Kidney epithelial cell (primary cell): Measurements from ENCODE around the gene ATP5F1D. TPM values are rescaled to one million over a fixed set of nuclear protein-coding genes. Genes with fewer than 3 reads are reported as not detected.

Source experiments
- DNase-seq: peaks from one replicate; pipeline ENCODE4 v3.0.0-alpha.2; 2010; ENCODE audit warnings: low read depth
- H3K27me3 ChIP-seq: 2 replicates; pipeline ENCODE4 v1.6.0; 2011; ENCODE audit warnings: low read length; ENCODE audit not compliant: control insufficient read depth, insufficient read depth
- H3K36me3 ChIP-seq: 2 replicates; pipeline ENCODE4 v1.5.1; 2011; ENCODE audit warnings: low read length; ENCODE audit not compliant: control insufficient read depth, insufficient read depth
- H3K4me3 ChIP-seq: 2 replicates; pipeline ENCODE4 v1.5.1; 2011; ENCODE audit warnings: low read depth, mild to moderate bottlenecking, control low read depth, low read length
- total RNA-seq: library from RNA; depleted of rRNA; stranded (reverse); fragments of >200 nt; gene quantifications from 2 replicates; pipeline ENCODE4 v1.2.3, GENCODE V29; 2015
- TF ChIP-seq, protein P1 (sequence below): IDR thresholded peaks from 2 replicates; pipeline ENCODE4 v1.5.1; 2011; ENCODE audit warnings: mild to moderate bottlenecking, moderate library complexity, low read length, control low read depth, inconsistent platforms; ENCODE audit not compliant: insufficient read depth, poor library complexity, severe bottlenecking

Gene ATP5F1D
- total RNA-seq, 1 donor from 2014 or later: 55.3 TPM

DNA sequence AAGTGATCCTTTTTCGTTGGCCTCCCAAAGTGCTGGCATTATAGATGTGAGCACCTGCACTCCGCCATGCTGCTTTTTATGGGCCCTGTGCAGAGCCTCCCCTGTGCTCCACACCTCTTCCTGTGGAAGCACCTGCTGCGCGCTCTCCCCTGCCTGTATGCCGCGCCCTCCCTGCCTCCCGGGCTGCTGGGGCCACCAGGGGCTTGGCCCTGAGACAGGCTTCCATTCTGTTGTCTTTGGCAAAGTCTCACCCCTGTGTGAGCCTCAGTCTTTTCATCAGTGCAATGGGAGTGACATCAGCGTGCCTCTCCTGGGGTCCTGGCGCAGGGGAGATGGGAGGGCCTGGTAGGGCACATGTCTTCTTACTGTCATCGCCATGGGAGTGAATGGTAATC is 35.1 kb downstream of the ATP5F1D start:
- no peak for DNase-seq
- H3K27me3 ChIP-seq: no peaks in the 10 kb centered on the region
- peaks cover 7% of the 10 kb centered on the region for H3K36me3 ChIP-seq
- TF ChIP-seq, protein P1, sequence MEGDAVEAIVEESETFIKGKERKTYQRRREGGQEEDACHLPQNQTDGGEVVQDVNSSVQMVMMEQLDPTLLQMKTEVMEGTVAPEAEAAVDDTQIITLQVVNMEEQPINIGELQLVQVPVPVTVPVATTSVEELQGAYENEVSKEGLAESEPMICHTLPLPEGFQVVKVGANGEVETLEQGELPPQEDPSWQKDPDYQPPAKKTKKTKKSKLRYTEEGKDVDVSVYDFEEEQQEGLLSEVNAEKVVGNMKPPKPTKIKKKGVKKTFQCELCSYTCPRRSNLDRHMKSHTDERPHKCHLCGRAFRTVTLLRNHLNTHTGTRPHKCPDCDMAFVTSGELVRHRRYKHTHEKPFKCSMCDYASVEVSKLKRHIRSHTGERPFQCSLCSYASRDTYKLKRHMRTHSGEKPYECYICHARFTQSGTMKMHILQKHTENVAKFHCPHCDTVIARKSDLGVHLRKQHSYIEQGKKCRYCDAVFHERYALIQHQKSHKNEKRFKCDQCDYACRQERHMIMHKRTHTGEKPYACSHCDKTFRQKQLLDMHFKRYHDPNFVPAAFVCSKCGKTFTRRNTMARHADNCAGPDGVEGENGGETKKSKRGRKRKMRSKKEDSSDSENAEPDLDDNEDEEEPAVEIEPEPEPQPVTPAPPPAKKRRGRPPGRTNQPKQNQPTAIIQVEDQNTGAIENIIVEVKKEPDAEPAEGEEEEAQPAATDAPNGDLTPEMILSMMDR: no peak
- no peak overlapping the region for H3K4me3 ChIP-seq

DNA sequence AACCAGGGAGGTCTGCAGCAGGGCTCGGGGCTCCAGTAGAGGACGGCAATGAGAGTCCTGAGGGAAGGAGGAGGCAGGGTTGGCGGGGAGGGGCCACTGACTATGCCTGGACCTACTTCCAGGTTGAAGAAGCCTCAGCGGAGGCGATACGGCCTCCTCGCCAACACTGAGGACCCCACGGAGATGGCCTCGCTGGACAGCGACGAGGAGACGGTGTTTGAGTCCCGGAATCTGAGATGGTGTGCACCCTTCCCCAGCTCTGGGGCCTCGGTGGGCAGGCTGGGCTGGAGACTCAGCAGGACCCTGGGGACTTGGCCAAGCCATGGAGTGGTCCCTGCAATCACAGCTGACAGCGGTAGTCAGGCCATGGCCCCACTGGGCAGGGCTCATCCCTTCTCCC is 35.5 kb downstream of the ATP5F1D start:
- DNase-seq: no peak
- H3K36me3 ChIP-seq: peaks cover 5% of the 10 kb centered on the region
- TF ChIP-seq, protein P1: no peak
- H3K27me3 ChIP-seq: no peaks in the 10 kb centered on the region
- H3K4me3 ChIP-seq: no peak overlapping the region

- peaks cover 3% of the 10 kb centered on the region for H3K36me3 ChIP-seq
- peaks cover 4% of the 10 kb centered on the region for H3K27me3 ChIP-seq
- no peak overlapping the region for H3K4me3 ChIP-seq
- no peak for DNase-seq
- TF ChIP-seq, protein P1: no peak
These were observed 36.5 kb downstream of the ATP5F1D start for GRCh38 chr19:1278074-1278473.

GRCh38 chr19:1278713-1279660 is 37.4 kb downstream of the ATP5F1D start:
- TF ChIP-seq, protein P1: no peak
- Histone ChIP-seq H3K4me3 (no peak overlapping the region), H3K27me3 (peaks cover 13% of the 10 kb centered on the region), H3K36me3 (peaks cover 3% of the 10 kb centered on the region)
- no peak for DNase-seq

DNA sequence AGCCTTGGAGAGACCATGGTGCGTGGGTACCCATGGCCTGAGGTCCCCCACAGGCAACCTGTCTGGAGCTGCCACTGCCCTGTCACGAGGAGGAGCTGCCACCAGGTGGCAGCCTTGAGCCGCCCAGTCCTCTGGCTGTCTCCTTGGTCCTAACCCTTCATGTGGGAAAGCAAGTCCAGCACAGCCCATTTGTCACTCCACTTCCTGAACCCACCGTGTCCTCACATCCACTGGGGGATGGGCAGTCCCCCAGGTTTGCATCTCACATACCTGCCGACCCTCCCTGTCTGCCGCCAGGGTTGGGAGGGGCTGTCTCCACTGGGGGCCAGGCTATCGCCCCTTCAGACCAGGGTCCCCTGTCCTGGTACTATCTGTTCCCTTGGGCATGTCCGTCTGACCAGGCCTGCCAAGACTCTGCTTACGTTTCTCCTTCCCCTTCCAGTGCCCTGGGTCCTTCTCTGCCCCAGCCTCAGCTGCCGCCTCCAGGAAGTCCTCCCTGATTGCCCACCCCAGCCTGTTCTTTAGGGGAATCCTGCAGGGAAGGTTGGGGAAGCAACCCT is 38.3 kb downstream of the ATP5F1D start:
- no peak for DNase-seq
- Histone ChIP-seq H3K27me3 (peaks cover 22% of the 10 kb centered on the region), H3K4me3 (no peak overlapping the region), H3K36me3 (no peaks in the 10 kb centered on the region)
- TF ChIP-seq, protein P1: peak; percentile 97
